Measurements from ENCODE around the gene LOXL1.
"Not testable (repeated sequence)": the region's sequence is repeated elsewhere in the genome, so short reads cannot be mapped to it uniquely, and the experiment has no call there.

The LOXL1 gene

DNA sequence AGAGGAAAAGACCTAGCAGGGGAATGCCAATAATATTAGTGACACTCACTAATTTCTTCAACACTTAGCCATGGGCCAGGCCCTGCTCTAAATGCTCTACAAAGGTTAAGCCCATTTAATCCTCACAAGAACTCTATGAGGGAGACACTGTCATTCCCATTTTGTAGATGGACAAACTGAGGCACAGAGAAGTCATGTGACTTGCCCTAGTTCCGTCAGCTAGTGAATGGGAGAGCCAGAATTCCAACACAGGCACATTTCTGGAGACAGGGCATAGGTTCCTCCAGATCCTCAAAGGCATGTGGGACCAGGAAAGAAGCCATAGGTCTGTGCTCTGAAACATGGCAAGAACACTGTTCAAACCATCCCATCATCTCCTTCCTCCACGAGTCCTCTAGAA is 31.5 kb downstream of the LOXL1 start:
- ATAC-seq = no peak
- no peak for TF ChIP-seq SNAI2 (CRISPR knock-in tag; IDR thresholded peaks at IDR 0.05)
- no peak for TF ChIP-seq GLIS3 (CRISPR knock-in tag; IDR thresholded peaks at IDR 0.05)
- TF ChIP-seq BACH2 (CRISPR knock-in tag; IDR thresholded peaks at IDR 0.05; ENCODE audit: borderline replicate concordance) = no peak
- TF ChIP-seq OSR1 (CRISPR knock-in tag; IDR thresholded peaks at IDR 0.05) = no peak
- no peak for TF ChIP-seq TCF4 (CRISPR knock-in tag; IDR thresholded peaks at IDR 0.05; ENCODE audit: borderline replicate concordance)
- no peak for TF ChIP-seq ZFP3 (CRISPR knock-in tag; IDR thresholded peaks at IDR 0.05)
- no peak for TF ChIP-seq ESRRG (CRISPR knock-in tag; IDR thresholded peaks at IDR 0.05)
- TF ChIP-seq TOX (CRISPR knock-in tag; IDR thresholded peaks at IDR 0.05; ENCODE audit: borderline replicate concordance) = no peak
- TF ChIP-seq, protein P1, sequence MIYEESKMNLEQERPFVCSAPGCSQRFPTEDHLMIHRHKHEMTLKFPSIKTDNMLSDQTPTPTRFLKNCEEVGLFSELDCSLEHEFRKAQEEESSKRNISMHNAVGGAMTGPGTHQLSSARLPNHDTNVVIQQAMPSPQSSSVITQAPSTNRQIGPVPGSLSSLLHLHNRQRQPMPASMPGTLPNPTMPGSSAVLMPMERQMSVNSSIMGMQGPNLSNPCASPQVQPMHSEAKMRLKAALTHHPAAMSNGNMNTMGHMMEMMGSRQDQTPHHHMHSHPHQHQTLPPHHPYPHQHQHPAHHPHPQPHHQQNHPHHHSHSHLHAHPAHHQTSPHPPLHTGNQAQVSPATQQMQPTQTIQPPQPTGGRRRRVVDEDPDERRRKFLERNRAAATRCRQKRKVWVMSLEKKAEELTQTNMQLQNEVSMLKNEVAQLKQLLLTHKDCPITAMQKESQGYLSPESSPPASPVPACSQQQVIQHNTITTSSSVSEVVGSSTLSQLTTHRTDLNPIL (CRISPR knock-in tag; IDR thresholded peaks at IDR 0.05; ENCODE audit: low read depth) = no peak
- no peak for TF ChIP-seq ZC3H10 (CRISPR knock-in tag; IDR thresholded peaks at IDR 0.05)
- no peak for TF ChIP-seq ZNF8 (CRISPR knock-in tag; IDR thresholded peaks at IDR 0.05)
- TF ChIP-seq PPARA (CRISPR knock-in tag; IDR thresholded peaks at IDR 0.05; ENCODE audit: borderline replicate concordance) = no peak
- no peak for TF ChIP-seq RARB (CRISPR knock-in tag; IDR thresholded peaks at IDR 0.05)
- no peak for TF ChIP-seq ZFP30 (CRISPR knock-in tag; IDR thresholded peaks at IDR 0.05)

DNA sequence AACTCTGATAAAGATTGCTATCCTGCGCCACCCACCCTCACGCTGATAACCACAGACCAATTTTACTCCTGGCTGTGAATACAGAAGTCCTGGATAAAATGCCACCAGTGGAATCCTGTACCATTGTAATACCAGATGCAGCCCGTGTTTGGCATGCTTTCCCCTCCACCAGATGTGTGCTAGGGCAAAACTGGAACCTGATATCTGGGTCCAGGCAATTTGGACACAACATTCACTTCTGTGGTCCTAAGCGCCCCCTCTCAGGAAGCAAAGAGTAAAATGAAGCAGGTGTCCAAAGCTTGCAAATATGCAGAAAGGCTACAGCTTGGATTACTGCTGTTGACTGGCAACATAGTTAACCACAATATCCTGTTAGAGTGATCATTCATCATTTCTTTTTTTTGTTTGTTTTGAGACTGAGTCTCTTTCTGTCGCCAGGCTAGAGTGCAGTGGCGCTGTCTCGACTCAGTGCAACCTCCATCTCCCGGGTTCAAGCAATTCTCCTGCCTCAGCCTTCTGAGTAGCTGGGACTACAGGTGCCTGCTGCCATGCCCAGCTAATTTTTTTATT is 32.8 kb downstream of the LOXL1 start:
- peak; percentile 21 for ATAC-seq
- TF ChIP-seq, protein P1 (CRISPR knock-in tag; IDR thresholded peaks at IDR 0.05; ENCODE audit: low read depth) = no peak
- TF ChIP-seq CSDC2 (CRISPR knock-in tag; IDR thresholded peaks at IDR 0.05) (no peak), ZNF70 (CRISPR knock-in tag; IDR thresholded peaks at IDR 0.05) (no peak), ZC3H10 (CRISPR knock-in tag; IDR thresholded peaks at IDR 0.05) (no peak), ESRRG (CRISPR knock-in tag; IDR thresholded peaks at IDR 0.05) (no peak), BACH2 (CRISPR knock-in tag; IDR thresholded peaks at IDR 0.05; ENCODE audit: borderline replicate concordance) (no peak), SNAI2 (CRISPR knock-in tag; IDR thresholded peaks at IDR 0.05) (no peak), TCF4 (CRISPR knock-in tag; IDR thresholded peaks at IDR 0.05; ENCODE audit: borderline replicate concordance) (no peak), ARNTL (CRISPR knock-in tag; IDR thresholded peaks at IDR 0.05; ENCODE audit: borderline replicate concordance, low read depth) (no peak), GLIS3 (CRISPR knock-in tag; IDR thresholded peaks at IDR 0.05) (no peak), ISL1 (CRISPR knock-in tag; IDR thresholded peaks at IDR 0.05) (no peak), ZNF565 (CRISPR knock-in tag; conservative IDR thresholded peaks at IDR 0.05; ENCODE audit: low read depth) (no peak), PPARA (CRISPR knock-in tag; IDR thresholded peaks at IDR 0.05; ENCODE audit: borderline replicate concordance) (no peak), ZNF8 (CRISPR knock-in tag; IDR thresholded peaks at IDR 0.05) (no peak), ZFP30 (CRISPR knock-in tag; IDR thresholded peaks at IDR 0.05) (no peak), RARB (CRISPR knock-in tag; IDR thresholded peaks at IDR 0.05) (no peak), OSR1 (CRISPR knock-in tag; IDR thresholded peaks at IDR 0.05) (no peak)
- TF ChIP-seq, protein P2, sequence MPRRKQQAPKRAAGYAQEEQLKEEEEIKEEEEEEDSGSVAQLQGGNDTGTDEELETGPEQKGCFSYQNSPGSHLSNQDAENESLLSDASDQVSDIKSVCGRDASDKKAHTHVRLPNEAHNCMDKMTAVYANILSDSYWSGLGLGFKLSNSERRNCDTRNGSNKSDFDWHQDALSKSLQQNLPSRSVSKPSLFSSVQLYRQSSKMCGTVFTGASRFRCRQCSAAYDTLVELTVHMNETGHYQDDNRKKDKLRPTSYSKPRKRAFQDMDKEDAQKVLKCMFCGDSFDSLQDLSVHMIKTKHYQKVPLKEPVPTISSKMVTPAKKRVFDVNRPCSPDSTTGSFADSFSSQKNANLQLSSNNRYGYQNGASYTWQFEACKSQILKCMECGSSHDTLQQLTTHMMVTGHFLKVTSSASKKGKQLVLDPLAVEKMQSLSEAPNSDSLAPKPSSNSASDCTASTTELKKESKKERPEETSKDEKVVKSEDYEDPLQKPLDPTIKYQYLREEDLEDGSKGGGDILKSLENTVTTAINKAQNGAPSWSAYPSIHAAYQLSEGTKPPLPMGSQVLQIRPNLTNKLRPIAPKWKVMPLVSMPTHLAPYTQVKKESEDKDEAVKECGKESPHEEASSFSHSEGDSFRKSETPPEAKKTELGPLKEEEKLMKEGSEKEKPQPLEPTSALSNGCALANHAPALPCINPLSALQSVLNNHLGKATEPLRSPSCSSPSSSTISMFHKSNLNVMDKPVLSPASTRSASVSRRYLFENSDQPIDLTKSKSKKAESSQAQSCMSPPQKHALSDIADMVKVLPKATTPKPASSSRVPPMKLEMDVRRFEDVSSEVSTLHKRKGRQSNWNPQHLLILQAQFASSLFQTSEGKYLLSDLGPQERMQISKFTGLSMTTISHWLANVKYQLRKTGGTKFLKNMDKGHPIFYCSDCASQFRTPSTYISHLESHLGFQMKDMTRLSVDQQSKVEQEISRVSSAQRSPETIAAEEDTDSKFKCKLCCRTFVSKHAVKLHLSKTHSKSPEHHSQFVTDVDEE (CRISPR knock-in tag; IDR thresholded peaks at IDR 0.05) = no peak

DNA sequence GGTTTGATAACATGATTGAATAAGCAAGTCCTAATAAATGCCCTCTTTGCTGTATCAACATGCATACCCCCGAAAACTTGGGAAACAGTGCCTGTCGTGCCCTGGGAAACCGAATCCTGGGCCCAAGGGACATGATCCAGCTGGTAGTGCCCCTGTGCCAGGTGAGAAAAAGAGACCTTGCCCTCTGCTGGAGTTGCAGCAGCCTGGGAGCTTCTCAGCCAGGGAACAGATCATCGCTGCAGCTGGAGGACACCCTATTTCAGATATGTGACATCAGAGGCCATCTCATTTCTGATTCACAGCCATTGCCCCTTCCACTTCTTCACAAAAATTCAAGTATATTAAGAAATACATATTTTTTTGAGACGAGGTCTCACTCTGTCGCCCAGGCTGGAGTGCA is 33.5 kb downstream of the LOXL1 start:
- TF ChIP-seq SNAI2 (CRISPR knock-in tag; IDR thresholded peaks at IDR 0.05) (no peak), ARNTL (CRISPR knock-in tag; IDR thresholded peaks at IDR 0.05; ENCODE audit: borderline replicate concordance, low read depth) (no peak), ZNF70 (CRISPR knock-in tag; IDR thresholded peaks at IDR 0.05) (no peak), ZNF565 (CRISPR knock-in tag; conservative IDR thresholded peaks at IDR 0.05; ENCODE audit: low read depth) (no peak), RARB (CRISPR knock-in tag; IDR thresholded peaks at IDR 0.05) (no peak), CSDC2 (CRISPR knock-in tag; IDR thresholded peaks at IDR 0.05) (no peak), OSR1 (CRISPR knock-in tag; IDR thresholded peaks at IDR 0.05) (no peak), GLIS3 (CRISPR knock-in tag; IDR thresholded peaks at IDR 0.05) (no peak), ZC3H10 (CRISPR knock-in tag; IDR thresholded peaks at IDR 0.05) (no peak), ZNF8 (CRISPR knock-in tag; IDR thresholded peaks at IDR 0.05) (no peak), TOX (CRISPR knock-in tag; IDR thresholded peaks at IDR 0.05; ENCODE audit: borderline replicate concordance) (no peak), PPARA (CRISPR knock-in tag; IDR thresholded peaks at IDR 0.05; ENCODE audit: borderline replicate concordance) (no peak)
- TF ChIP-seq, protein P3, sequence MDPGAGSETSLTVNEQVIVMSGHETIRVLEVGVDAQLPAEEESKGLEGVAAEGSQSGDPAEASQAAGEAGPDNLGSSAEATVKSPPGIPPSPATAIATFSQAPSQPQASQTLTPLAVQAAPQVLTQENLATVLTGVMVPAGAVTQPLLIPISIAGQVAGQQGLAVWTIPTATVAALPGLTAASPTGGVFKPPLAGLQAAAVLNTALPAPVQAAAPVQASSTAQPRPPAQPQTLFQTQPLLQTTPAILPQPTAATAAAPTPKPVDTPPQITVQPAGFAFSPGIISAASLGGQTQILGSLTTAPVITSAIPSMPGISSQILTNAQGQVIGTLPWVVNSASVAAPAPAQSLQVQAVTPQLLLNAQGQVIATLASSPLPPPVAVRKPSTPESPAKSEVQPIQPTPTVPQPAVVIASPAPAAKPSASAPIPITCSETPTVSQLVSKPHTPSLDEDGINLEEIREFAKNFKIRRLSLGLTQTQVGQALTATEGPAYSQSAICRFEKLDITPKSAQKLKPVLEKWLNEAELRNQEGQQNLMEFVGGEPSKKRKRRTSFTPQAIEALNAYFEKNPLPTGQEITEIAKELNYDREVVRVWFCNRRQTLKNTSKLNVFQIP (CRISPR knock-in tag; IDR thresholded peaks at IDR 0.05; ENCODE audit: borderline replicate concordance, low read depth) = no peak
- TF ChIP-seq, protein P2 (CRISPR knock-in tag; IDR thresholded peaks at IDR 0.05) = no peak
- no peak for ATAC-seq

DNA sequence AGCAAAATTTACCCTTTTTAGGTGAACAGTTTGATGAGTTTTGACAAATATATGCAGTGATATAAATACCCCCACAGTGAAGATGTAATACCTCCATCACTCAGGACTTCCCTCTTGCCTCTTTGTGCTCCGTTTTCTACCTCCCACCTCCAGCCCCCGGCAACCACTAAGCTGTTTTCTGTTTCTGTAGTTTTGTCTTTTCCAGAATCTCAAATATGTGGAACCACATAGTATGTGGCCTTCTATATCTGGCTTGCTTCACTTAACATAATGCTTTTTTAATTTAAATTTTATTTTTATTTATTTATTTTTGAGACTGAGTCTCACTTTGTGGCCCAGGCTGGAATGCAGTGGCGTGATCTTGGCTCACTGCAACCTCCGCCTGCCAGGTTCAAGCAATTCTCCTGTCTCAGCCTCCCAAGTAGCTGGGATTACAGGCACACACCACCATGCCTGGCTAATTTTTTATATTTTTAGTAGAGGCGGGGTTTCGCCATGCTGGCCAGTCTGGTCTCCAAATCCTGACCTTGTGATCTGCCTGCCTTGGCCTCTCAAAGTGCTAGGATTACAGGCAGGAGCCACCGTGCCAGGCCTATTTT is 34.3 kb downstream of the LOXL1 start:
- not testable (repeated sequence) for ATAC-seq
